Stimulated activated CD4-positive, alpha-beta T cell treated with anti-CD3 and anti-CD28 coated beads, TNF-alpha, amount 100 ng/mL, for 24 hours (primary cell): ENCODE results near the gene PIGL.
"Not testable (repeated sequence)": the region's sequence is repeated elsewhere in the genome, so short reads cannot be mapped to it uniquely, and the experiment has no call there.

Experiments used
- DNase-seq, 3 experiments: peaks; one replicate each; pipeline ENCODE4 v3.0.0-alpha.2; 2020; ENCODE audit warnings: low read depth in 3 of 3

PIGL gene

DNA sequence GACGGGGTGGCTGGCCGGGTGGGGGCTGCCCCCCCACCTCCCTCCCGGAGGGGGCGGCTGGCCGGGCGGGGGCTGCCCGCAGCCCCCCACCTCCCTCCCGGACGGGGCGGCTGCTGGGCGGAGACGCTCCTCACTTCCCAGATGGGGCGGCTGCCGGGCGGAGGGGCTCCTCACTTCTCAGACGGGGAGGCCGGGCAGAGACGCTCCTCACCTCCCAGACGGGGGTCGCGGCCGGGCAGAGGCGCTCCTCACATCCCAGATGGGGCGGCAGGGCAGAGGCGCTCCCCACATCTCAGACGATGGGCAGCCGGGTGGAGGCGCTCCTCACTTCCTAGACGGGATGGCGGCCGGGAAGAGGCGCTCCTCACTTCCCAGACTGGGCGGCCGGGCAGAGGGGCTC is 95.1 kb downstream of the PIGL start:
- DNase-seq: not testable (repeated sequence)

GRCh38 chr17:16313139-16314090 is 96.4 kb downstream of the PIGL start:
- DNase-seq: no peak

DNA sequence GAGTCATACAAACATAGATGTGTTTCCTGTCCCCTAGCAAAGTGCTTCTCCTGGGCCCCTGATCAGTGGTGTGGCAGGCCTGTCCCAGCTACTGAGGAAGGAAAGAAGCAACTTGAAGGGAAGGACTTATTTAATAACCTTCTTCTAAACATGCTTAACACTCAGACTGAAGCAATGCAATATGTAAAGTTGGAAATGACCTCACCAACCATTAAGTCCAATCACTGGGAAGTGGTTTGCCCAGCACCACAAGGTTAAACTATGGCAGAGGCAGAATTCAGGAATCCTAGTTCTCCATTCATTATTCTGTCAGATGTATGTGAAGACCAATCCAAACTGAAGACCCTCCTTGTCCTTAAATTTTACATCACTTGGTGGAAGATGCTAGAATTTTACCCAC is 97.2 kb downstream of the PIGL start:
- no peak for DNase-seq

DNA sequence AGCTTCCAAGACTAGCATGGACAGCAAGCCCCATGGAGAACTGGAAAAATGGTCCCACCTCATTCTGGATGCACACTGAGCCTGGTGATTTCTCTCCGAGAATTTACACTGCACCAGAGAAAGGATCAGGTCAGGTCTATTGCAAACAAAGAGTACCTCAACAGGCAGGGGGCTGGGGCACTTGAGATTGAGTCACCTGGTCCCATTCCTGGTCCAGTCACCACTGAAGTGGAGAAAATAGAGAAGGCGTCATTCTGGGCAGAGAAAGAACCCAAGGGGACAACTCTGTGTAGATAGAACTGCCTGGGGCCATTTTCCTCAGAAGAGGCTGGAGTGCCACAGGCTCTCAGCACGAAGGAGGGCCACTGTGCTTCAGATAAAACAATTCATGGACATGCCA is 97.8 kb downstream of the PIGL start:
- no peak for DNase-seq

DNA sequence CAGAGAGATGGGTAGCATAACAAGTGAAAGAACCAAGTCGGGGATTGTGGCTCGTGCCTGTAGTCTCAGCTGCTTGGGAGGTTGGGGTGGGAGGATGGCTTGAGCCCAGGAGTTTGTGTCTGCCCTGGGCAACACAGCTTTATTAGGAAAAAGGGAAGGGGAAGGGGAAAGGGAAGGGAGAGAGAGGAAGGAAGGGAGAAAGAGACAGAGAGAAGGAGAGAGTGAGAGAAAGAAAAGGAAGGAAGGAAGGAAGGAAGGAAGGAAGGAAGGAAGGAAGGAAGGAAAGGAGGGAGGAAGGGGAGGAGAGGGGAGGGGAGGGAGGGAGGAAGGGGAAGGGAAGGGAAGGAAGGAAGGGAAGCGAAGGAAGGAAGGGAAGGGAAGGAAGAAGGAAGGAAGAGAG is 103.0 kb downstream of the PIGL start:
- DNase-seq: no peak

GRCh38 chr17:16322636-16323035 is 105.6 kb downstream of the PIGL start:
- no peak for DNase-seq

- no peak for DNase-seq
Measured at GRCh38 chr17:16325964-16326363, 109.0 kb downstream of the PIGL start.

DNA sequence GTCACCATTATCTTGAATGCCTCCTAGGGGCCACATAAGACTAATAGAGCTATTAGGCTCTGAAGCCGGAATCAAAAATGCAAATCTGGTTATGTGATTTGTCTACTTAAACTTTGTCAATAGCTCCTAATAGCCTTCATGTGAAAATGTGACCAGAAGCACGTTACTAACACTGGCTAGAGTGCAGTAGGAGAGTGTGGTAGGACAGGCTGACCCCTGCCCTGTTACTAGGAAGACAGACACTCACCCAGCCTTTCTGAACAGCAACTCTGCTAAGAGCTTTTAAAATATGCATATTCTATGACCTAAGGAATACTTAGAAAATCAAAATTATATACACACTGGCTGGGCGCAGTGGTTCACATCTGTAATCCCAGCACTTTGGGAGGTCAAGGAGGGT is 110.0 kb downstream of the PIGL start:
- DNase-seq: no peak

DNA sequence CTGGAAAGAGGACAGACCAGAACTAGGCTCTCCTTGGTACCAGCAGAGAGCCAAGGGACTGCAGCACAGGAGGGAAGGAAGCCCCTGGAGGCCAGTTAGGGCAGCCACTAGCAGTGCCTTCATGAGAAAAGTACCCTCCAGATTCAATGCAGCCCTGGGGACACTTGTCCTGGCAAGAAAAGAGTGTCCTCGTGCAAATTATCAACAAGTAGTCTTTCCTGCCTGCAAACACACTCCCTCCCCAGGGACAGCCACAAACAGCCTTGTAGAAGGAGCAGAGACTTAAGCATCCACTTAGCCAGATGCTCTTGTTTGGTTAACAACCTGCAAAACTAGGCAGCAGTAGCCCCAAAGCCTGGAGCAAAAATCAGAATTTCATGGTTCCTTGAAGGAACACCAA is 112.0 kb downstream of the PIGL start:
- no peak for DNase-seq

GRCh38 chr17:16329519-16330271 is 112.7 kb downstream of the PIGL start:
- DNase-seq: no peak

DNA sequence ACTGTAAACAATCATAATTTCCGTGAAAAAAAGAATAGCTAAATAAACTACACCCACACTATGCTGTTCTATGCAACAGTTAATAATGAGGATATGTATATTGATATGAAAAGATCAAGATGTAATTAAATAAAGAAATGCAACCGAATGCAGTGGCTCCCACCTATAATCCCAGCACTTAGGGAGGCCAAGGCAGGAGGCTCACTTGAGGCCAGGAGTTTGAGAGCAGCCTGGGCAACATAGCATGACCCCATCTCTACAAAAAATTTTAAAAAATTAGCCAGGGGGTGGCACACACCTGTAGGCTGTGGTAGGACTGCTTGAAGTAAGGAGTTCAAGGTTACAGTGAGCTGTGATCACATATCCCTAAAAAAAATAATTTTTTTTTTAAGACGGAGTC is 121.4 kb downstream of the PIGL start:
- DNase-seq: no peak

- DNase-seq: no peak
Measured at GRCh38 chr17:16339402-16339801, 122.4 kb downstream of the PIGL start.

GRCh38 chr17:16339959-16340358 is 122.9 kb downstream of the PIGL start:
- DNase-seq: no peak

DNA sequence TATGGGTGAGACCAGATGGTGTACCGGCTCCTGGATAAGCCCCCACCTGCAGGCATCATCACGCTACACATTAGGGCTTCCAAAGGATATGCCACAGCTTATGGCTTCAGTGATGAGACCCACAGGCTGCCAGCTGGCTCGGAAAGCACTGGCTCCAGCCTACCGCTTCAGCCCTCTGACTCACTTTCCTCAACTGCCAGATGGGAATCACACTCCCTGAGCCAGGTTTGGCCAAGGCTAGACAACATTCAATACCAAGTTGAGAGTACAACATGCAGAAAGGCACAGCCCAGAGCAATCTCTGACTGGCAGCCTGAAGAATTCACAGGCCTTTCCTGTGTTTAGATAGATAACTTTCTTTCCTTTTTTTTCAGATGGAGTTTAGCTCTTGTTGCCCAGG is 126.0 kb downstream of the PIGL start:
- DNase-seq: no peak

DNA sequence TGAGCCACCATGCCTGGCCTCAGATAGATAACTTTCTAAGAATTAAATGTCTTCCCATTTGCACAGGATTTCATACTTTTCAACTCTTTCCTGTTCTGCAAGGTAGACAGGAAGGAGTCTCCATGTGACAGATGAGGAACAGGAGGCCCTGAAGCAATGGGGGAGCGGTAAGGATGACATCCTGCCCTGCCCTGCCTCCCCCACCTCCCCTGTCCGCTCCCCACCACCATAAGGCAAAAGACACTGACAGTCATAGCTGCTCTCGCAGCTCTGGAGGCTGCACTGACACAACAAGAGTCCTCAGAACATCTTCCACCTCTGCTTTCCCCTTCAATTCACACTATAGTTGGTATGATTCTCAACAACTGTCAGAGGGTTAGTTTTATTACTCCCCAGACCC is 126.6 kb downstream of the PIGL start:
- DNase-seq: no peak

- DNase-seq: no peak
Measured at GRCh38 chr17:16345565-16345964, 128.6 kb downstream of the PIGL start.

DNA sequence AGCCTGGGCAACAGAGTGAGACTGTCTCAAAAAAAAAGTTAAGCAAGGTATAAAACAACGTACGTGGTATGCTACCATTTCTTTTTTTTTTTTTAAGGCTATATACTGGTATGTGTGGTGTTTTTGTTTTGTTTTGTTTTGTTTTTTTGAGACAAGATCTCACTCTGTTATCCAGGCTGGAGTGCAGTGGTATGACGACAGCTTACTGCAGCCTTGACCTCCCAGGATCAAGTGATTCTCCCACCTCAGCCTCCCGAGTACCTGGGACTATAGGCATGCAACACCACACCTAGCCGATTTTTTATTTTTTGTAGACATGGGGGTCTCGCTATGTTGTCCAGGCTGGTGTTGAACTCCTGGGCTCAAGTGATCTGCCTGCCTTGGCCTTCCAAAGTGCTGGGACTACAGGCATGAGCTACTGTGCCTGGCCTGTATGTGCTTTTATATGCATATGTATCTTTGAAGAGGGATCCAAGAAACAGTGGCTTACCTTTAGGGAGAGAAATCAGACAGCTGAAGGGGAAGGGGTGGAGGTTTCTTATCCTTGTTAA is 129.8 kb downstream of the PIGL start:
- DNase-seq: no peak

GRCh38 chr17:16348586-16348985 is 131.6 kb downstream of the PIGL start:
- DNase-seq: no peak

- peak in 1 of 3 experiments; percentile 4 for DNase-seq
Measured at GRCh38 chr17:16349431-16349830, 132.4 kb downstream of the PIGL start.

GRCh38 chr17:16351831-16352230 is 134.8 kb downstream of the PIGL start:
- DNase-seq: no peak

DNA sequence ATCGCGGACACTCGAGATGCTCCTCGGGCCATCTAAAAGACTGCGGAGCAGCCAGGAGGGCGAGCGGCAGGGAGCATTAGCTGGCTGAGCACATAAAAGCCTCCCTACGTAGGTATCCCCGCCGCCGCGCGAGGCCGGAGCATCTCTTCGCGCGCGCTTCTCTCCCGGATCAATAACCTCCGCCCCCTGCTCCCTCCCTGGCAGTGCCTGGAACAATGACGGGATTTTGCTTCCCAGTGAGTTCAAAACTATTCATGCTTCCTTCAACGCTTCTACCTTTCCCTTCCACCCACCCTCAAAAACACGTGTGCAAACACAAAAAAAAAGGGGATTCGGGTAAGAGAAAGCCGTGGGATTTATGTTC is 135.3 kb downstream of the PIGL start:
- peak in 2 of 3 experiments; percentile 14 to 37 for DNase-seq

GRCh38 chr17:16352667-16353316 is 135.8 kb downstream of the PIGL start:
- peak in 2 of 3 experiments; percentile 20 to 35 for DNase-seq
